Measurements from ENCODE around the gene TUBB1. TPM values are rescaled to one million over a fixed set of nuclear protein-coding genes. Genes with fewer than 3 reads are reported as not detected.

Gene TUBB1
- total and polyA plus RNA-seq, 2 of the 13 experiments (the other 11 are each of a cell fraction or from before 2014, with no cell fraction given) = 0.11 to 57.6 TPM

DNA sequence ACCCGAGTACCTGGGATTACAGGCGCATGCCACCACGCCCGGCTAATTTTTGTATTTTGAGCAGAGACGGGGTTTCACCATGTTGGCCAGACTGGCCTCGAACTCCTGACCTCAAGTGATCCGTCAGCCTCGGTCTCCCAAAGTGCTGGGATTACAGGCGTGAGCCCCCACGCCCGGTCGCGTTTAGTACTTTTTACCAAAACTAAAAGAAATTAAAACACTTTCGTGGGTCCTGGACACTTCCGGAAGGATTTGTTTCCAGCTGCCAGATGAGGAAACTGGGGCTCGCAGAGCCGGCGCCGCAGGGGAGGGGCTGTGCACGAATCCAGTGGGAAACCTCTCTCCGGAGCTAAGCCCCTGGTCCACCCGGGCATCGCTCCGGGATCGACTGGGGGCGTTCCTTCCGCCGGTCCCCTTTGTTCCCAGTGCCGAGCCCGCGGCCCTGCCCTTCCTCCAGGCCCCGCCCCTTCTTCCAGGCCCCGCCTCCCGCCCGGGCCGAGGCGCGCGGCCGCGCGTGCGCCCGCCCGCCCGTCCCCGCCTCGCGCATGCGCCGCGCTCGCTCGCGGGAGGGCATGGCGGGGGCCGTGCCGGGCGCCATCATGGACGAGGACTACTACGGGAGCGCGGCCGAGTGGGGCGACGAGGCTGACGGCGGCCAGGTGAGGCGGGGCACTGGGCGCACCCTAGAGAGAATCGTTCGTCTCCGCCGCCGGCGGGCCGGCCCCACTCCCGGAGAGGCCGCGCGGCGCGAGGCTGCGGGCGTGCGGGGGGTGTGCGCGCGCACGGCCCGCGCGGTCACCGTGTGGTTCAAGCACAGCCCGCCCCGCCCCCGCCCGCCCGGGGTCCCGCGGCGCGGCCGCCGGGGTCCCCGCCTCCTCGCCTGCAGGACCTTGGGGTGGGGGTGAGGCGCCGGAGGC lies 38.3 kb upstream of the TUBB1 start, which contains the start of gene NELFCD (continued):
- TF ChIP-seq NR2C2 (CRISPR knock-in tag; IDR thresholded peaks at IDR 0.05; ENCODE audit: borderline replicate concordance) (no peak), MED8 (CRISPR knock-in tag; IDR thresholded peaks at IDR 0.05; ENCODE audit: insufficient replicate concordance) (peak; percentile 44), ZSCAN25 (CRISPR knock-in tag; IDR thresholded peaks at IDR 0.05) (peak; percentile 63; the same call in 1 of the 2 replicates), HNF4G (IDR thresholded peaks at IDR 0.05; ENCODE audit: borderline replicate concordance, low read depth, low read length) (peak; percentile 28; the same call in 1 of the 2 replicates), HNF4G (CRISPR knock-in tag; IDR thresholded peaks at IDR 0.05; ENCODE audit: borderline replicate concordance, low read depth) (no peak), ZNF335 (CRISPR knock-in tag; IDR thresholded peaks at IDR 0.05) (no peak; the same call in 1 of the 2 replicates), RFXAP (CRISPR knock-in tag; IDR thresholded peaks at IDR 0.05; ENCODE audit: borderline replicate concordance) (peak; percentile 82; the same call in 1 of the 2 replicates), ZNF317 (CRISPR knock-in tag; IDR thresholded peaks at IDR 0.05) (peak; percentile 78), ZNF737 (CRISPR knock-in tag; IDR thresholded peaks at IDR 0.05; ENCODE audit: borderline replicate concordance) (0 out of 2 replicates have a peak, but pooled peaks have one; percentile 60), RBAK (CRISPR knock-in tag; IDR thresholded peaks at IDR 0.05) (0 out of 2 replicates have a peak, but pooled peaks have one; percentile 41), NR2F6 (IDR thresholded peaks at IDR 0.05) (no peak; the same call in 1 of the 2 replicates), NR2F6 (CRISPR knock-in tag; IDR thresholded peaks at IDR 0.05) (peak; percentile 38; the same call in 1 of the 2 replicates), MEIS2 (CRISPR knock-in tag; IDR thresholded peaks at IDR 0.05) (0 out of 2 replicates have a peak, but pooled peaks have one; percentile 52), NONO (IDR thresholded peaks at IDR 0.05) (no peak), NONO (CRISPR knock-in tag; conservative IDR thresholded peaks at IDR 0.05) (no peak; the same call in 1 of the 2 replicates)
- TF ChIP-seq, protein P1, sequence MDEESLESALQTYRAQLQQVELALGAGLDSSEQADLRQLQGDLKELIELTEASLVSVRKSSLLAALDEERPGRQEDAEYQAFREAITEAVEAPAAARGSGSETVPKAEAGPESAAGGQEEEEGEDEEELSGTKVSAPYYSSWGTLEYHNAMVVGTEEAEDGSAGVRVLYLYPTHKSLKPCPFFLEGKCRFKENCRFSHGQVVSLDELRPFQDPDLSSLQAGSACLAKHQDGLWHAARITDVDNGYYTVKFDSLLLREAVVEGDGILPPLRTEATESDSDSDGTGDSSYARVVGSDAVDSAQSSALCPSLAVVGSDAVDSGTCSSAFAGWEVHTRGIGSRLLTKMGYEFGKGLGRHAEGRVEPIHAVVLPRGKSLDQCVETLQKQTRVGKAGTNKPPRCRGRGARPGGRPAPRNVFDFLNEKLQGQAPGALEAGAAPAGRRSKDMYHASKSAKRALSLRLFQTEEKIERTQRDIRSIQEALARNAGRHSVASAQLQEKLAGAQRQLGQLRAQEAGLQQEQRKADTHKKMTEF (CRISPR knock-in tag; IDR thresholded peaks at IDR 0.05) = peak; percentile 67
- TF ChIP-seq, protein P2, sequence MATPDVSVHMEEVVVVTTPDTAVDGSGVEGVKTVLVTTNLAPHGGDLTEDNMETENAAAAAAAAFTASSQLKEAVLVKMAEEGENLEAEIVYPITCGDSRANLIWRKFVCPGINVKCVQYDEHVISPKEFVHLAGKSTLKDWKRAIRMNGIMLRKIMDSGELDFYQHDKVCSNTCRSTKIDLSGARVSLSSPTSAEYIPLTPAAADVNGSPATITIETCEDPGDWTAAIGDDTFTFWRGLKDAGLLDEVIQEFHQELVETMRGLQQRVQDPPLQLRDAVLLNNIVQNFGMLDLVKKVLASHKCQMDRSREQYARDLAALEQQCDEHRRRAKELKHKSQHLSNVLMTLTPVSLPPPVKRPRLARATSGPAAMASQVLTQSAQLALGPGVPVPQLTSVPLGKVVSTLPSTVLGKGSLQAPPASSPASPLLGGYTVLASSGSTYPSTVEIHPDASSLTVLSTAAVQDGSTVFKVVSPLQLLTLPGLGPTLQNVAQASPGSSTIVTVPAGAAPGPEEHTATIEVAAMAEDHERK (CRISPR knock-in tag; IDR thresholded peaks at IDR 0.05; ENCODE audit: low read depth) = no peak
- TF ChIP-seq, protein P3, sequence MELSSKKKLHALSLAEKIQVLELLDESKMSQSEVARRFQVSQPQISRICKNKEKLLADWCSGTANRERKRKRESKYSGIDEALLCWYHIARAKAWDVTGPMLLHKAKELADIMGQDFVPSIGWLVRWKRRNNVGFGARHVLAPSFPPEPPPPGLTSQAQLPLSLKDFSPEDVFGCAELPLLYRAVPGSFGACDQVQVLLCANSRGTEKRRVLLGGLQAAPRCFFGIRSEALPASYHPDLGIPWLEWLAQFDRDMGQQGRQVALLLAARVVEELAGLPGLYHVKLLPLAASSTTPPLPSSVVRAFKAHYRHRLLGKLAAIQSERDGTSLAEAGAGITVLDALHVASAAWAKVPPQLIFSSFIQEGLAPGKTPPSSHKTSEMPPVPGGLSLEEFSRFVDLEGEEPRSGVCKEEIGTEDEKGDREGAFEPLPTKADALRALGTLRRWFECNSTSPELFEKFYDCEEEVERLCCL (CRISPR knock-in tag; IDR thresholded peaks at IDR 0.05; ENCODE audit: borderline replicate concordance) = no peak
- TF ChIP-seq, protein P4, sequence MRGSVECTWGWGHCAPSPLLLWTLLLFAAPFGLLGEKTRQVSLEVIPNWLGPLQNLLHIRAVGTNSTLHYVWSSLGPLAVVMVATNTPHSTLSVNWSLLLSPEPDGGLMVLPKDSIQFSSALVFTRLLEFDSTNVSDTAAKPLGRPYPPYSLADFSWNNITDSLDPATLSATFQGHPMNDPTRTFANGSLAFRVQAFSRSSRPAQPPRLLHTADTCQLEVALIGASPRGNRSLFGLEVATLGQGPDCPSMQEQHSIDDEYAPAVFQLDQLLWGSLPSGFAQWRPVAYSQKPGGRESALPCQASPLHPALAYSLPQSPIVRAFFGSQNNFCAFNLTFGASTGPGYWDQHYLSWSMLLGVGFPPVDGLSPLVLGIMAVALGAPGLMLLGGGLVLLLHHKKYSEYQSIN (CRISPR knock-in tag; IDR thresholded peaks at IDR 0.05; ENCODE audit: borderline replicate concordance) = no peak
- TF ChIP-seq, protein P5, sequence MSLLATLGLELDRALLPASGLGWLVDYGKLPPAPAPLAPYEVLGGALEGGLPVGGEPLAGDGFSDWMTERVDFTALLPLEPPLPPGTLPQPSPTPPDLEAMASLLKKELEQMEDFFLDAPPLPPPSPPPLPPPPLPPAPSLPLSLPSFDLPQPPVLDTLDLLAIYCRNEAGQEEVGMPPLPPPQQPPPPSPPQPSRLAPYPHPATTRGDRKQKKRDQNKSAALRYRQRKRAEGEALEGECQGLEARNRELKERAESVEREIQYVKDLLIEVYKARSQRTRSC (CRISPR knock-in tag; IDR thresholded peaks at IDR 0.05; ENCODE audit: low read depth) = no peak; the same call in 1 of the 2 replicates
- TF ChIP-seq, protein P6, sequence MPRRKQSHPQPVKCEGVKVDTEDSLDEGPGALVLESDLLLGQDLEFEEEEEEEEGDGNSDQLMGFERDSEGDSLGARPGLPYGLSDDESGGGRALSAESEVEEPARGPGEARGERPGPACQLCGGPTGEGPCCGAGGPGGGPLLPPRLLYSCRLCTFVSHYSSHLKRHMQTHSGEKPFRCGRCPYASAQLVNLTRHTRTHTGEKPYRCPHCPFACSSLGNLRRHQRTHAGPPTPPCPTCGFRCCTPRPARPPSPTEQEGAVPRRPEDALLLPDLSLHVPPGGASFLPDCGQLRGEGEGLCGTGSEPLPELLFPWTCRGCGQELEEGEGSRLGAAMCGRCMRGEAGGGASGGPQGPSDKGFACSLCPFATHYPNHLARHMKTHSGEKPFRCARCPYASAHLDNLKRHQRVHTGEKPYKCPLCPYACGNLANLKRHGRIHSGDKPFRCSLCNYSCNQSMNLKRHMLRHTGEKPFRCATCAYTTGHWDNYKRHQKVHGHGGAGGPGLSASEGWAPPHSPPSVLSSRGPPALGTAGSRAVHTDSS (CRISPR knock-in tag; conservative IDR thresholded peaks at IDR 0.05) = no peak
